Astrocyte (in vitro differentiated cells and primary cell): ENCODE results near the gene PLAC1. TPM values are rescaled to one million over a fixed set of nuclear protein-coding genes. Genes with fewer than 3 reads are reported as not detected.
A peak's percentile ranks its signal among the peaks of the same experiment; 100 is the strongest.

Experiments used
- DNase-seq: peaks from one replicate; pipeline ENCODE4 v3.0.0-alpha.2; 2010; ENCODE audit warnings: low read depth
- FAIRE-seq: peaks from 2 replicates; lab custom pipeline; 2011; peaks lifted over from hg19 to GRCh38; lab: Jason Lieb, UNC
- H2AFZ ChIP-seq: 2 replicates; pipeline ENCODE4 v1.6.0; 2012; ENCODE audit warnings: low read depth, low read length, inconsistent platforms
- H3K27ac ChIP-seq: 2 replicates; pipeline ENCODE4 v1.5.1; 2011; ENCODE audit warnings: low read depth, low read length, inconsistent platforms
- H3K27me3 ChIP-seq: 2 replicates; pipeline ENCODE4 v1.6.0; 2011; ENCODE audit warnings: low read length, inconsistent platforms; ENCODE audit not compliant: insufficient read depth
- H3K36me3 ChIP-seq: 2 replicates; pipeline ENCODE4 v1.5.1; 2011; ENCODE audit warnings: low read length, inconsistent platforms; ENCODE audit not compliant: insufficient read depth
- H3K4me1 ChIP-seq: 2 replicates; pipeline ENCODE4 v1.5.1; 2011; ENCODE audit warnings: low read length, inconsistent platforms; ENCODE audit not compliant: insufficient read depth
- H3K4me2 ChIP-seq: 2 replicates; pipeline ENCODE4 v1.6.0; 2012; ENCODE audit warnings: low read length, inconsistent platforms
- H3K4me3 ChIP-seq: 2 replicates; pipeline ENCODE4 v1.5.1; 2011; ENCODE audit warnings: low read depth, mild to moderate bottlenecking, low read length, inconsistent platforms; ENCODE audit not compliant: insufficient read depth
- H3K79me2 ChIP-seq: 2 replicates; pipeline ENCODE4 v1.6.0; 2012; ENCODE audit warnings: mild to moderate bottlenecking, low read length, inconsistent platforms; ENCODE audit not compliant: insufficient read depth
- H3K9ac ChIP-seq: 2 replicates; pipeline ENCODE4 v1.6.0; 2012; ENCODE audit warnings: mild to moderate bottlenecking, low read length, inconsistent platforms
- H3K9me3 ChIP-seq: 2 replicates; pipeline ENCODE4 v1.5.1; 2012; ENCODE audit warnings: low read depth, mild to moderate bottlenecking, low read length, inconsistent platforms; ENCODE audit not compliant: insufficient read depth
- H4K20me1 ChIP-seq: 2 replicates; pipeline ENCODE4 v1.6.0; 2012; ENCODE audit warnings: low read length, inconsistent platforms; ENCODE audit not compliant: insufficient read depth
- H3K27ac Mint-ChIP-seq: one replicate; pipeline ENCODE4 v1.8.0; 2021; ENCODE audit warnings: mild to moderate bottlenecking, mixed read lengths; ENCODE audit not compliant: unreplicated experiment
- H3K27me3 Mint-ChIP-seq: one replicate; pipeline ENCODE4 v1.8.0; 2021; ENCODE audit warnings: low read depth, mixed read lengths; ENCODE audit not compliant: unreplicated experiment
- H3K36me3 Mint-ChIP-seq: one replicate; pipeline ENCODE4 v1.8.0; 2021; ENCODE audit warnings: low read depth, mixed read lengths; ENCODE audit not compliant: unreplicated experiment
- H3K4me1 Mint-ChIP-seq: one replicate; pipeline ENCODE4 v1.8.0; 2021; ENCODE audit warnings: low read depth, mixed read lengths; ENCODE audit not compliant: unreplicated experiment
- H3K4me3 Mint-ChIP-seq: one replicate; pipeline ENCODE4 v1.8.0; 2021; ENCODE audit warnings: mild to moderate bottlenecking, moderate library complexity, mixed read lengths; ENCODE audit not compliant: unreplicated experiment
- H3K9me3 Mint-ChIP-seq: one replicate; pipeline ENCODE4 v1.8.0; 2021; ENCODE audit warnings: mild to moderate bottlenecking, mixed read lengths; ENCODE audit not compliant: unreplicated experiment
- CTCF ChIP-seq: IDR thresholded peaks from 2 replicates; pipeline ENCODE4 v1.5.1; 2011; ENCODE audit warnings: low read depth, mild to moderate bottlenecking, inconsistent platforms, low read length, moderate library complexity; ENCODE audit not compliant: insufficient read depth
- EZH2 ChIP-seq: IDR thresholded peaks from 2 replicates; pipeline ENCODE4 v1.6.1; 2012; ENCODE audit warnings: mild to moderate bottlenecking, low read length, inconsistent platforms; ENCODE audit not compliant: insufficient read depth
- total RNA-seq: library from RNA; stranded (reverse); gene quantifications from 2 replicates; pipeline ENCODE4 v1.2.1, GENCODE V29; 2021

Gene PLAC1
- total RNA-seq, 1 donor from 2014 or later = 0.61 TPM

- H3K36me3 Mint-ChIP-seq = no peaks in the 10 kb centered on the region
- Histone ChIP-seq H4K20me1 (no peaks in the 10 kb centered on the region), H3K9me3 (no peaks in the 10 kb centered on the region), H3K4me1 (no peaks in the 10 kb centered on the region), H3K27me3 (no peaks in the 10 kb centered on the region), H3K9ac (no peak overlapping the region), H2AFZ (no peak overlapping the region), H3K27ac (no peak overlapping the region), H3K36me3 (no peaks in the 10 kb centered on the region), H3K79me2 (no peaks in the 10 kb centered on the region), H3K4me2 (no peak overlapping the region), H3K4me3 (no peak overlapping the region)
- no peaks in the 10 kb centered on the region for H3K9me3 Mint-ChIP-seq
- TF ChIP-seq EZH2 = no peak
- no peak for TF ChIP-seq CTCF
- H3K4me3 Mint-ChIP-seq = no peak overlapping the region
- no peak overlapping the region for H3K27ac Mint-ChIP-seq
- DNase-seq = no peak
- peaks cover 26% of the 10 kb centered on the region for H3K4me1 Mint-ChIP-seq
- H3K27me3 Mint-ChIP-seq = no peaks in the 10 kb centered on the region
- peak; percentile 85 for FAIRE-seq
These were observed 89.0 kb downstream of the PLAC1 start for GRCh38 chrX:134569306-134569705.

GRCh38 chrX:134568285-134569016 lies 89.8 kb downstream of the PLAC1 start:
- H3K79me2 ChIP-seq = no peaks in the 10 kb centered on the region
- no peaks in the 10 kb centered on the region for H3K27me3 Mint-ChIP-seq
- no peaks in the 10 kb centered on the region for H3K27me3 ChIP-seq
- no peaks in the 10 kb centered on the region for H4K20me1 ChIP-seq
- H3K27ac Mint-ChIP-seq = no peak overlapping the region
- H3K27ac ChIP-seq = no peak overlapping the region
- TF ChIP-seq EZH2 (no peak), CTCF (no peak)
- no peaks in the 10 kb centered on the region for H3K4me1 ChIP-seq
- DNase-seq = no peak
- H3K4me1 Mint-ChIP-seq = peaks cover 22% of the 10 kb centered on the region
- no peaks in the 10 kb centered on the region for H3K9me3 Mint-ChIP-seq
- peak; percentile 60 for FAIRE-seq
- H3K9me3 ChIP-seq = no peaks in the 10 kb centered on the region
- H3K36me3 Mint-ChIP-seq = no peaks in the 10 kb centered on the region
- H3K4me2 ChIP-seq = no peak overlapping the region
- H3K4me3 ChIP-seq = no peak overlapping the region
- no peak overlapping the region for H2AFZ ChIP-seq
- no peak overlapping the region for H3K9ac ChIP-seq
- H3K4me3 Mint-ChIP-seq = no peak overlapping the region
- no peaks in the 10 kb centered on the region for H3K36me3 ChIP-seq

GRCh38 chrX:134566506-134566905 lies 91.8 kb downstream of the PLAC1 start:
- H3K4me1 ChIP-seq = no peaks in the 10 kb centered on the region
- H3K4me2 ChIP-seq = no peak overlapping the region
- Mint-ChIP-seq H3K27ac (no peak overlapping the region), H3K4me3 (no peak overlapping the region), H3K27me3 (no peaks in the 10 kb centered on the region), H3K4me1 (peaks cover 12% of the 10 kb centered on the region), H3K9me3 (no peaks in the 10 kb centered on the region), H3K36me3 (no peaks in the 10 kb centered on the region)
- no peak overlapping the region for H2AFZ ChIP-seq
- H3K36me3 ChIP-seq = no peaks in the 10 kb centered on the region
- no peak overlapping the region for H3K27ac ChIP-seq
- DNase-seq (no peak), FAIRE-seq (no peak)
- no peak overlapping the region for H3K9ac ChIP-seq
- no peak overlapping the region for H3K4me3 ChIP-seq
- H3K9me3 ChIP-seq = no peaks in the 10 kb centered on the region
- H4K20me1 ChIP-seq = no peaks in the 10 kb centered on the region
- TF ChIP-seq CTCF (no peak), EZH2 (no peak)
- no peaks in the 10 kb centered on the region for H3K27me3 ChIP-seq
- no peaks in the 10 kb centered on the region for H3K79me2 ChIP-seq
